IPS-18a (cell line): ENCODE results near the gene INPP5A.

Source experiments
- H3K27ac ChIP-seq: one replicate; pipeline ENCODE4 v1.5.1; 2013; ENCODE audit warnings: low read length
- H3K27me3 ChIP-seq: one replicate; pipeline ENCODE4 v1.6.1; 2013; ENCODE audit warnings: mild to moderate bottlenecking, low read length; ENCODE audit not compliant: control insufficient read depth, insufficient read depth
- H3K36me3 ChIP-seq: one replicate; pipeline ENCODE4 v1.6.1; 2013; ENCODE audit warnings: low read depth, low read length; ENCODE audit not compliant: control insufficient read depth
- H3K4me1 ChIP-seq: one replicate; pipeline ENCODE4 v1.6.1; 2013; ENCODE audit warnings: low read depth, low read length; ENCODE audit not compliant: control insufficient read depth
- H3K4me3 ChIP-seq: one replicate; pipeline ENCODE4 v1.5.1; 2013; ENCODE audit warnings: low read length
- H3K9ac ChIP-seq: one replicate; pipeline ENCODE4 v1.6.1; 2013; ENCODE audit warnings: mild to moderate bottlenecking, low read length, moderate library complexity
- H3K9me3 ChIP-seq: one replicate; pipeline ENCODE4 v1.6.1; 2013; ENCODE audit warnings: low read depth, low read length; ENCODE audit not compliant: control insufficient read depth

The INPP5A gene

DNA sequence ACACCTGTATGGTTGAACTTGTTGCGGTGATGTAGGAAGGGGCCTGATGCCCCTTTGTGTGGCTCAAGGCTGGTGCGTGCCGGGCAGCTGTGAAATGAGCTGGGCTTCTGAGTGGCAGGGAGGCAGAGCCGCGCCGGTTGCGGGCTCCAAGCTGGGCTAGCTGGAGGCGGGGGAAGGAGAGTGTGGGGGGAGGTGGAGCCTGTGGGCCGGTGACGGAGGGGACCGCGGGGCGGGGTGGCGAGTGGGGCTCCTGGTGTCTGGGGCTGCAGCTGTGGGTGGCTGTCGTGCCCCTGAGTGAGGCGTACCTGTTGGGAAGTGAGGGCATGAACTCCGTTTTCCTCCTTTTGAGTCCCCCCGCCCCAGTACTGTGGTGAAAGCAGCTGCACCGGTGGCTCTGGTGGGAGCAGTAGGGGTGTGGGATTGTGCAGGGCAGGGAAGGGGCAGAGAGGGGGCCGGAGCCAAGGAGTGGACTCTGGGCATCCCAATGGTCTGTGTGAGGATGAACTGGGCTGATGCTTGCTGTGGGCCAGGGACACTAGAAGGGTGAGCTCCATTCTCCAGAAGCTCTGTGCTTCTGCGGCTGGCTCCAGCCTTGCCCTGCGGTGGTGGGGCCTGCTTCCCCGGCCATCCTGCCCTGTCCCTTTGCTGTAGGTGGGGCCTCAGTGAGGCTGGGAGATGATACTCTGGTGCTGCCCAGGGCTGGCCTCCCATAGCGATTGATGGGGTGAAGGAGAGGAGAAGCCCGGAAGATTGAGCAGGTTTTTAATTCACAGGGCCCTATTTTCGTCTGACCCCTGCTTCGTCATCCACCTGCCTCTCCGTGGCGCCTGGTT, 41.7 kb downstream of the INPP5A start:
- H3K4me1 ChIP-seq: peaks cover 7% of the 10 kb centered on the region
- H3K9me3 ChIP-seq: no peaks in the 10 kb centered on the region
- H3K9ac ChIP-seq: no peak overlapping the region
- no peak overlapping the region for H3K4me3 ChIP-seq
- H3K27ac ChIP-seq: no peak overlapping the region
- H3K36me3 ChIP-seq: no peaks in the 10 kb centered on the region
- H3K27me3 ChIP-seq: no peaks in the 10 kb centered on the region

DNA sequence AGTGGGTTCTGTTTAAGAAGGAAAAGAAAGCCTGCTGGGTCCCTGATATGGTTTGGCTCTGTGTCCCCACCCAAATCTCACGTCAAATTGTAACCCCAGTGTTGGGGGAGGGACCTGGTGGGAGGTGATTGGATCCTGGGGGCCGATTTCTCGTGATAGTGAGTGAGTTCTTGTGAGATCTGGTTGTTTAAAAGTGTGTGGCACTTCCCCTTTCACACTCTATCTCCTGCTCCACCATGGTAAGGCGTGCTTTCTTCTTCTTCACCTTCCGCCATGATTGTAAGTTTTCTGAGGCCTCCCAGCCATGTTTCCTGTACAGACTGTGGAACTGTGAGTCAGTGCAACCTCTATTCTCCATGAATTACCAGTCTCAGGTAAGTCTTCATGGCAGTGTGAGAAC, 42.6 kb downstream of the INPP5A start:
- no peak overlapping the region for H3K9ac ChIP-seq
- H3K27ac ChIP-seq: no peak overlapping the region
- no peaks in the 10 kb centered on the region for H3K9me3 ChIP-seq
- H3K4me3 ChIP-seq: no peak overlapping the region
- H3K27me3 ChIP-seq: no peaks in the 10 kb centered on the region
- H3K36me3 ChIP-seq: no peaks in the 10 kb centered on the region
- H3K4me1 ChIP-seq: peaks cover 2% of the 10 kb centered on the region

DNA sequence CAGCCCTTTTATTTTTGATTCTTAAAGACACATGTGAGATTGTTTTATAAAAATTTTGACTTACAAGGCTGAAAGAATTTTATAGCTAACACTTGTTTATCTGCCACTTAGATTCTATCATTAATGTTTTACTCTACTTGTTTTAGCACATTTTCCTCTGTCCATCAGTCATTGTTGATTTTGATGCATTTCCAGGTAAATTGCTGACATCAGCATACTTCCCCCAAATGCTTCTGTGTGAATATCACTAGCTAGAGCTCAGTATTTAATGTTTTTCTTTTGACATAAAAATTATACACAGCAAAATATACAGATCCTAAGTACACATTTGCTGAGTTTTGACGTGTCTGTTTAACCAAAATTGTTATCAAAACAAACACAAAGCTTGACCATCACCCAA, 43.0 kb downstream of the INPP5A start:
- H3K4me1 ChIP-seq: no peaks in the 10 kb centered on the region
- H3K27me3 ChIP-seq: no peaks in the 10 kb centered on the region
- no peaks in the 10 kb centered on the region for H3K9me3 ChIP-seq

DNA sequence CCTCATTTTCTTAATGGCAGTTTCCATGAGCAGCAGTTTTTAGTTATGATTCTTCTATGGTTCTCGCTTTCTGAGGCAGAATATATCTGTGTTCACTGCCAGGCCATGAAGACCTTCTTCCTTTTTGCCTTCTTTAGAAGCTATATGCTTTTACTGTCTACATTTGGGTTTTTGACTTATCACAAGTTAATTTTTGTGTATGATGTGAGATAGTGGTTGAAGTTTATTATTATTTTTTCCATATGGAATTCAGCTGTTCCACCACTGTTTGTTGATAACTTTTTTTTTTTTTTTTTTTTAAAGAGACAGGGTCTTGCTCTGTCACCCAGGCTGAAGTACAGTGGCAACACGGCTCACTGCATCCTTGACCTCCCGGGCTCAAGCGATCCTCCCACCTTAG, 44.5 kb downstream of the INPP5A start:
- Histone ChIP-seq H3K36me3 (no peaks in the 10 kb centered on the region), H3K4me1 (no peaks in the 10 kb centered on the region)

More for the DNA sequence above, 43.0 kb downstream of the INPP5A start:
- Histone ChIP-seq H3K36me3 (no peaks in the 10 kb centered on the region), H3K4me3 (no peak overlapping the region), H3K27ac (no peak overlapping the region), H3K9ac (no peak overlapping the region)

DNA sequence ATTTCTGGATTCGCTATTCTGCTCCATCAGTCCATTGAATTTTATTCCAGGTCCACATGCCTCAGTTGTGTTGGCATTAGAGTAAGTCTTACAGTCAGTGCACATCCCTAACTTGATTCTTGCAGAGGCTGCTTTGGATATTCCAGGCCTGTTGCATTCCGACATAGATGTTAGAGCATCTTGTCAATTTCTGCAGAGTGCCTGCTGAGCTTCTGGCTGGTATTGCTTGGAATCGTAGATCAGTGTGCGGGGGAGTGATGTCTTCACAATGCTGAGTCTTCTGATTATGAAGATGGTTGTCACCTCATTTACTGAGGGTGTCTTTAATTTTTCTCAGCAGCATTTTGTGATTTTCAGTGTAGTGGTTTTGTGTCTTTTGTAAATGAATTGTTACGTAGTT, 45.2 kb downstream of the INPP5A start:
- H3K9ac ChIP-seq: no peak overlapping the region
- H3K36me3 ChIP-seq: no peaks in the 10 kb centered on the region
- H3K27ac ChIP-seq: no peak overlapping the region
- no peaks in the 10 kb centered on the region for H3K4me1 ChIP-seq
- no peaks in the 10 kb centered on the region for H3K27me3 ChIP-seq
- H3K9me3 ChIP-seq: no peaks in the 10 kb centered on the region
- no peak overlapping the region for H3K4me3 ChIP-seq

More for the DNA sequence above, 44.5 kb downstream of the INPP5A start:
- H3K27me3 ChIP-seq: no peaks in the 10 kb centered on the region
- H3K9ac ChIP-seq: no peak overlapping the region
- no peaks in the 10 kb centered on the region for H3K9me3 ChIP-seq
- H3K27ac ChIP-seq: no peak overlapping the region
- H3K4me3 ChIP-seq: no peak overlapping the region

DNA sequence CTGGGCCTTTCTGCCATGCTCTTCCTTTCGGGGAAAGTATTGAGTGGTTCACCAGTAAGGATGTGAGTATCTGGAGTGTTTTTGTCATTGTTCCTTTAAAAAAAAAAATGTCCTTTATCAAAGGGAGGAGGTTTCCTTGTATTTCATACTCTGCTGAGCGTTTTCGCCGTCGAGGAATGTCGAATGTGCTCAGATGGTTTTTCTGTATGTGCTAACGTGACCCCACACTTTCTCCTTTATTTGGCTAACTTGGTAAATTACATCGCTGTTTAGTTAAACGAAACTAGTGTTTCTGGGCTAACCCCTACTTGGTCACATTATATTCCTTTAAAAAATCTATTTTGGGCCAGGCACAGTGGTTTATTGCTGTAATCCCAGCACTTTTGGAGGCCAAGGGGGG, 45.9 kb downstream of the INPP5A start:
- no peak overlapping the region for H3K9ac ChIP-seq
- H3K9me3 ChIP-seq: no peaks in the 10 kb centered on the region
- H3K27me3 ChIP-seq: no peaks in the 10 kb centered on the region
- H3K4me1 ChIP-seq: no peaks in the 10 kb centered on the region
- no peak overlapping the region for H3K4me3 ChIP-seq
- H3K27ac ChIP-seq: no peak overlapping the region
- no peaks in the 10 kb centered on the region for H3K36me3 ChIP-seq

DNA sequence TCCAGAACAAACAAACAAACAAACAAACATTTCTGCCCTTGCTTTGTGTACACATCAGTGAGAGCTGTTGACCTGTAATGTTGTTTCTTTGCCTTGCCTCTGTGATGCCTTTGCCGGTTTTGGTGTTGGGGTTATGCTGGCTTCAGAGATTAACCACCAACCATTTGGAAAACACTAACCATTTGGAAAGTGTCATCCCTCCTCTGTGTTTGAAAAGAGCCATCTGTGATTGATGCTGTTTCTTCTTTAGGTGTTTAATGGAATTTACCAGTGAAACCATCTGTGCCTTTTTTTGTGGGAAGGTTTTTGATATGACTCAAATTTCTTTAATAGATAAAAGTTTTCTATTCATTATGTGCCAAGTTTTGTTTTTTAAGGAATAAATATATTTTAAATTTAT, 46.5 kb downstream of the INPP5A start:
- Histone ChIP-seq H3K36me3 (no peaks in the 10 kb centered on the region), H3K4me3 (no peak overlapping the region), H3K27ac (no peak overlapping the region), H3K9ac (no peak overlapping the region), H3K9me3 (no peaks in the 10 kb centered on the region), H3K27me3 (no peaks in the 10 kb centered on the region), H3K4me1 (no peaks in the 10 kb centered on the region)

DNA sequence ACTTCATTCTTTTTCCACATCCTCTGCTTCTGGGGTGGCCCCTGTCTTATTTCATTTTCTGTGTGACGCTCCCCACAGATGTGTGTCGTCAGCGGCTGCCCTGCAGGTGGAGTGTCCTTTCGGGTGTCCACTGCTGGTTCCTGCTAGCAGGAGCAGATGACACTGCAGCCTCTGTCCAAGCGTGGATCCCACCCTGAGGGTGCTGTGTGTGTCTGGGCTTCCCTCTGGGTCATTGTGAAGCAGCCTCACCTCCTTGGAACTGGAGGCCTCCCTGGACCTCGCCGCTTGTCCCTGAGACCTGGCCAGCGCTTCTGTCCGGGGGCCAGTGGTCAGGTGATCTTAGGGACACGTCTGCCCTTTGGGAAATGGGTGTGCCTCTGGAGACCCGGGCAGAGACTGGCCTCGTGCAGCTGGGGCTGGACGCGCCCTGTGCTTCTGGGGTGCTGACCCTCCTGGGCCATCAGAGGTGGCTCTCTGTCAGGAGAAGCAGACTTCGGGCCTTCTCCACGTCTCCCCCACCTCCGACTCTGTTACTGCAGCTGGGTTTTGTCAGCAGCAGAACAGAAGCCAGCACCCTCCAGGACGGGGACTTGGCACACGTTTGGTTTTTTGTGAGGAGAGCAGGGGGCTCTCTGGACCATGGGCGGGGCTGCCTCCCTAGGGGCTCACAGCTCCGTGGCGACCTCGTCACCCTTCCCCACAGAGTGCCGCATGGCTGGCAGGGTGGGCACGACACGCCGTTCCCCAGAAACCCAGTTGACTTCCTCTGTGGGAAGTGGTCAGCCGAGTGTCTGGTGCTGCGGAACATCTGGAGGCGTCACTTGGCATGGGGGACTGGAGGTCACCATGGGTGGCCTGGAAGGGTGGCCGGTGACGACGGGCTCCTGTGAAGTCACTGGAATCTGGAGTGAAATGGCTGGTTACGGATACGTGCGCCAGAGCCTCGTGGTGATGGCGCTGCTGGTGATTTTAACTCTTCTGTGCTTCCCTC, 48.4 kb downstream of the INPP5A start:
- Histone ChIP-seq H3K9ac (no peak overlapping the region), H3K27me3 (no peaks in the 10 kb centered on the region), H3K9me3 (no peaks in the 10 kb centered on the region), H3K4me3 (no peak overlapping the region), H3K4me1 (no peaks in the 10 kb centered on the region), H3K27ac (no peak overlapping the region), H3K36me3 (no peaks in the 10 kb centered on the region)

DNA sequence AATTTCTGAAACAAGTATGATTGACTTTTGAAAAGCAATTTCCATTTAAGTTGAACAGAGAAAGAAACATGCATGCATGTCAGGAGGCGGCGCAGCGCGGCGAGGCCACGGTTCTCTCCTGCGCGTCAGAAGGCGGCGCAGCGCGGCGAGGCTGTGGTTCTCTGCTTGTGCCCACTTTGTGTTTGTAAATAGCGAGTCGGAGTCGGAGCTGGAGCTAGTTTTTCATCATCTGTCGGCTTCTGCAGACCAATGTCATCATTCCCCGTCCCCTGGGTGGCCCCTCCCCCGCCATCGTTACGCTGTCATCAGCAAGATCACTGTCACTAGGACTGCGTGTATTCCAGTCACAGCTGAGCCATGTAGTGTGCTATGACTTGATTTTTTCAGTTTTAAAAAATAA, 49.2 kb downstream of the INPP5A start:
- H3K27ac ChIP-seq: no peak overlapping the region
- no peaks in the 10 kb centered on the region for H3K27me3 ChIP-seq
- no peaks in the 10 kb centered on the region for H3K36me3 ChIP-seq
- H3K9ac ChIP-seq: no peak overlapping the region
- no peak overlapping the region for H3K4me3 ChIP-seq
- no peaks in the 10 kb centered on the region for H3K4me1 ChIP-seq
- H3K9me3 ChIP-seq: no peaks in the 10 kb centered on the region

DNA sequence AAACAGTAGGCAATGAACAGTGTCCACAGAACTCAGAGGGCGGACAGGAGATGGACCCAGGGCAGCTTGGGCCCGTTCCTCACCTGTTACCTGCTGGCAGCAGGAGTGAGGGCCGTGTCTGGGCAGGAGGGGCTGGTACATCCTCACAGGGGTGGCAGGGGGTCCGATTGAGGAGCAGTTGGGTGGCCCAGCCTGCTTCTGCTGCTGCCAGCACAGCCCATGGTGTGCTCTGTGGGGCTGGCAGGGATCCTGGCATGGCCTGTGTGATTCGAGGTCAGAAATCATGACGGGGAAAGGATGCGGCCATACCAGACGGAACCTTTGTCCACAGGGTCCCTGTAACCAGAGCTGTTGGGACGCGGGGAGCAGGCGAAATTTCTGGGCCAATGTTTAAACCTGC, 49.6 kb downstream of the INPP5A start:
- Histone ChIP-seq H3K4me3 (no peak overlapping the region), H3K27ac (no peak overlapping the region), H3K9me3 (no peaks in the 10 kb centered on the region), H3K4me1 (no peaks in the 10 kb centered on the region), H3K27me3 (no peaks in the 10 kb centered on the region), H3K9ac (no peak overlapping the region), H3K36me3 (no peaks in the 10 kb centered on the region)

DNA sequence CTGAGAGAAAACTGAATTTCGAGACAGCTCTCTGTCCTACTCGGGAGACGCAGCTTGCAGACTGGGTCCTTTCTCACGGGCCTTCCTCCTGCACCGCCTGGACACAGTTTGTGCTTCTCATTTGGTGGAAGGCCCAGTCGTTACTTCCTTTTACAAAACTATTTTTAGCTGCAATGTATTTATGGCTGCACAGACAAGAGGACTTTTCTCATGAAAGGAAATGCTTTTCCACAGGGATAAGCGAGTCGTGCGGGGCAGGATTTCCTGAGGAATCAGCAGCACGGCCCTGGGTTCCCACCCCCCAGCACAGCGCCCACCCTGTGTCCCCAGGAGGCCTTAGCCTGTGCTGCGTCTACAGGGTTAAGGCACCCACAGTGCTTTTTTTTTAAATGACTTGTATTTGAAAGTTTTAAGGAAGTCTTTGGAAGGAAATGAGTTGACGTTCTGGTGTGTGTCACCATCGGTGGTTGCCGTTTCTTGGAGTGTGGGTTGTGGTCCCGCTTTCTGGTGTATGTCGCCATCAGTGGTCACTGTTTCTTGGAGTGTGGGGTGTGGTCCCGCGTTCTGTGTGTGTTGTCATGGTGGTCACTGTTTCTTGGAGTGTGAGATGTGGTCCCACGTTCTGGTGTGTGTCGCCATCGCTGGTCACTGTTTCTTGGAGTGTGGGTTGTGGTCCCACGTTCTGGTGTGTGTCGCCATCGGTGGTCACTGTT, 50.9 kb downstream of the INPP5A start:
- H3K36me3 ChIP-seq: no peaks in the 10 kb centered on the region
- no peak overlapping the region for H3K9ac ChIP-seq
- H3K9me3 ChIP-seq: no peaks in the 10 kb centered on the region
- no peaks in the 10 kb centered on the region for H3K4me1 ChIP-seq
- no peak overlapping the region for H3K4me3 ChIP-seq
- H3K27me3 ChIP-seq: no peaks in the 10 kb centered on the region
- H3K27ac ChIP-seq: no peak overlapping the region
